ENCODE results near the gene FRMD3. TPM values are rescaled to one million over a fixed set of nuclear protein-coding genes. Genes with fewer than 3 reads are reported as not detected.
"Not testable (repeated sequence)": the region's sequence is repeated elsewhere in the genome, so short reads cannot be mapped to it uniquely, and the experiment has no call there.

The FRMD3 gene
- total RNA-seq, 2 donors from 2014 or later, result 0.38 to 0.46 TPM

GRCh38 chr9:83544002-83544698 is 5.9 kb upstream of the FRMD3 start:
- peaks cover 13% of the 10 kb centered on the region for H3K27me3 Mint-ChIP-seq (ENCODE audit: low read depth)
- peaks cover 1 to 6% of the 10 kb centered on the region in 2 donors for H3K9me3 Mint-ChIP-seq
- peaks cover 4 to 7% of the 10 kb centered on the region in 2 donors for H3K36me3 Mint-ChIP-seq (ENCODE audit: insufficient read depth in 2 of 2)
- H3K4me3 Mint-ChIP-seq, result no peak overlapping the region
- H3K4me1 Mint-ChIP-seq (ENCODE audit: low read depth), result no peaks in the 10 kb centered on the region
- ATAC-seq (replicated peaks in 1 of 2), result peak; percentile 61 to 70
- H3K27ac Mint-ChIP-seq, result no peak overlapping the region
- peak in 1 of 2 donors; percentile 4 for DNase-seq

- no peak overlapping the region for H3K27ac Mint-ChIP-seq
- ATAC-seq (replicated peaks in 1 of 2), result no peak
- H3K36me3 Mint-ChIP-seq (ENCODE audit: insufficient read depth in 2 of 2), result no peaks in the 10 kb centered on the region
- peak overlapping the region; percentile 60 to 69 for H3K4me3 Mint-ChIP-seq
- DNase-seq, result no peak
- H3K27me3 Mint-ChIP-seq (ENCODE audit: low read depth), result peaks cover 25% of the 10 kb centered on the region
- H3K9me3 Mint-ChIP-seq, result no peaks in the 10 kb centered on the region
- H3K4me1 Mint-ChIP-seq (ENCODE audit: low read depth), result no peaks in the 10 kb centered on the region
Observed at GRCh38 chr9:83538890-83539238, 663 bp upstream of the FRMD3 start.

GRCh38 chr9:83537331-83538171 is 650 bp downstream of the FRMD3 start:
- Mint-ChIP-seq H3K27me3 (ENCODE audit: low read depth) (peaks cover 25% of the 10 kb centered on the region), H3K27ac (no peak overlapping the region), H3K9me3 (no peaks in the 10 kb centered on the region), H3K36me3 (ENCODE audit: insufficient read depth in 2 of 2) (no peaks in the 10 kb centered on the region), H3K4me1 (ENCODE audit: low read depth) (no peaks in the 10 kb centered on the region), H3K4me3 (peak overlapping the region in 1 of 2 donors; percentile 33)
- DNase-seq (no peak), ATAC-seq (replicated peaks in 1 of 2) (no peak)

- Mint-ChIP-seq H3K9me3 (no peaks in the 10 kb centered on the region), H3K4me1 (ENCODE audit: low read depth) (no peaks in the 10 kb centered on the region), H3K27ac (no peak overlapping the region), H3K36me3 (ENCODE audit: insufficient read depth in 2 of 2) (no peaks in the 10 kb centered on the region), H3K27me3 (ENCODE audit: low read depth) (peaks cover 25% of the 10 kb centered on the region), H3K4me3 (no peak overlapping the region)
- no peak for DNase-seq
- ATAC-seq (replicated peaks in 1 of 2), result no peak
Observed at GRCh38 chr9:83536332-83536731, 1.9 kb downstream of the FRMD3 start.

- H3K4me1 Mint-ChIP-seq (ENCODE audit: low read depth), result no peaks in the 10 kb centered on the region
- ATAC-seq (replicated peaks in 1 of 2) (no peak), DNase-seq (no peak)
- H3K9me3 Mint-ChIP-seq, result no peaks in the 10 kb centered on the region
- no peaks in the 10 kb centered on the region for H3K36me3 Mint-ChIP-seq (ENCODE audit: insufficient read depth in 2 of 2)
- H3K27me3 Mint-ChIP-seq (ENCODE audit: low read depth), result peaks cover 25% of the 10 kb centered on the region
- no peak overlapping the region for H3K27ac Mint-ChIP-seq
- no peak overlapping the region for H3K4me3 Mint-ChIP-seq
Observed at GRCh38 chr9:83535736-83536135, 2.5 kb downstream of the FRMD3 start.

GRCh38 chr9:83533296-83533695 is 4.9 kb downstream of the FRMD3 start:
- Mint-ChIP-seq H3K27ac (no peak overlapping the region), H3K9me3 (peaks cover 0 to 3% of the 10 kb centered on the region in 2 donors), H3K27me3 (ENCODE audit: low read depth) (peaks cover 7% of the 10 kb centered on the region), H3K36me3 (ENCODE audit: insufficient read depth in 2 of 2) (peaks cover 0 to 3% of the 10 kb centered on the region in 2 donors), H3K4me1 (ENCODE audit: low read depth) (no peaks in the 10 kb centered on the region), H3K4me3 (no peak overlapping the region)
- ATAC-seq (replicated peaks in 1 of 2), result no peak
- DNase-seq, result no peak

GRCh38 chr9:83526901-83527300 is 11.3 kb downstream of the FRMD3 start:
- no peak for ATAC-seq (replicated peaks in 1 of 2)

GRCh38 chr9:83526211-83526610 is 12.0 kb downstream of the FRMD3 start:
- H3K9me3 Mint-ChIP-seq, result peaks cover 0 to 3% of the 10 kb centered on the region in 2 donors
- H3K4me1 Mint-ChIP-seq (ENCODE audit: low read depth), result no peaks in the 10 kb centered on the region
- no peak overlapping the region for H3K4me3 Mint-ChIP-seq
- DNase-seq (no peak), ATAC-seq (replicated peaks in 1 of 2) (no peak)
- H3K27me3 Mint-ChIP-seq (ENCODE audit: low read depth), result no peaks in the 10 kb centered on the region
- no peak overlapping the region for H3K27ac Mint-ChIP-seq
- peaks cover 0 to 3% of the 10 kb centered on the region in 2 donors for H3K36me3 Mint-ChIP-seq (ENCODE audit: insufficient read depth in 2 of 2)

More at GRCh38 chr9:83526901-83527300, 11.3 kb downstream of the FRMD3 start:
- H3K27me3 Mint-ChIP-seq (ENCODE audit: low read depth), result no peaks in the 10 kb centered on the region
- H3K9me3 Mint-ChIP-seq, result peaks cover 0 to 3% of the 10 kb centered on the region in 2 donors
- peaks cover 0 to 3% of the 10 kb centered on the region in 2 donors for H3K36me3 Mint-ChIP-seq (ENCODE audit: insufficient read depth in 2 of 2)
- H3K27ac Mint-ChIP-seq, result no peak overlapping the region
- no peaks in the 10 kb centered on the region for H3K4me1 Mint-ChIP-seq (ENCODE audit: low read depth)
- DNase-seq, result no peak
- H3K4me3 Mint-ChIP-seq, result no peak overlapping the region

- H3K27ac Mint-ChIP-seq, result no peak overlapping the region
- H3K36me3 Mint-ChIP-seq (ENCODE audit: insufficient read depth in 2 of 2), result no peaks in the 10 kb centered on the region
- H3K27me3 Mint-ChIP-seq (ENCODE audit: low read depth), result no peaks in the 10 kb centered on the region
- H3K9me3 Mint-ChIP-seq, result no peaks in the 10 kb centered on the region
- H3K4me1 Mint-ChIP-seq (ENCODE audit: low read depth), result no peaks in the 10 kb centered on the region
- DNase-seq, result no peak
- H3K4me3 Mint-ChIP-seq, result no peak overlapping the region
- no peak for ATAC-seq (replicated peaks in 1 of 2)
Observed at GRCh38 chr9:83523684-83524083, 14.5 kb downstream of the FRMD3 start.

- Mint-ChIP-seq H3K9me3 (no peaks in the 10 kb centered on the region), H3K27ac (no peak overlapping the region), H3K36me3 (ENCODE audit: insufficient read depth in 2 of 2) (no peaks in the 10 kb centered on the region), H3K27me3 (ENCODE audit: low read depth) (peaks cover 4% of the 10 kb centered on the region), H3K4me1 (ENCODE audit: low read depth) (no peaks in the 10 kb centered on the region), H3K4me3 (no peak overlapping the region)
- DNase-seq (no peak), ATAC-seq (replicated peaks in 1 of 2) (no peak)
Observed at GRCh38 chr9:83521411-83521810, 16.8 kb downstream of the FRMD3 start.

- Mint-ChIP-seq H3K27me3 (ENCODE audit: low read depth) (peaks cover 4% of the 10 kb centered on the region), H3K36me3 (ENCODE audit: insufficient read depth in 2 of 2) (no peaks in the 10 kb centered on the region), H3K4me3 (no peak overlapping the region), H3K4me1 (ENCODE audit: low read depth) (no peaks in the 10 kb centered on the region), H3K9me3 (no peaks in the 10 kb centered on the region), H3K27ac (no peak overlapping the region)
- ATAC-seq (replicated peaks in 1 of 2) (no peak), DNase-seq (no peak)
Observed at GRCh38 chr9:83521011-83521410, 17.2 kb downstream of the FRMD3 start.

- no peak for DNase-seq
- ATAC-seq (replicated peaks in 1 of 2), result no peak
- no peaks in the 10 kb centered on the region for H3K36me3 Mint-ChIP-seq (ENCODE audit: insufficient read depth in 2 of 2)
- no peak overlapping the region for H3K27ac Mint-ChIP-seq
- no peaks in the 10 kb centered on the region for H3K4me1 Mint-ChIP-seq (ENCODE audit: low read depth)
- H3K4me3 Mint-ChIP-seq, result no peak overlapping the region
- H3K27me3 Mint-ChIP-seq (ENCODE audit: low read depth), result peaks cover 6% of the 10 kb centered on the region
- no peaks in the 10 kb centered on the region for H3K9me3 Mint-ChIP-seq
Observed at GRCh38 chr9:83520292-83520691, 17.9 kb downstream of the FRMD3 start.

GRCh38 chr9:83517980-83518379 is 20.2 kb downstream of the FRMD3 start:
- not testable (repeated sequence) for H3K4me1 Mint-ChIP-seq (ENCODE audit: low read depth)

More at GRCh38 chr9:83517980-83518379, 20.2 kb downstream of the FRMD3 start:
- not testable (repeated sequence) for H3K9me3 Mint-ChIP-seq; H3K27ac Mint-ChIP-seq; DNase-seq; H3K4me3 Mint-ChIP-seq; H3K36me3 Mint-ChIP-seq (ENCODE audit: insufficient read depth in 2 of 2); ATAC-seq (replicated peaks in 1 of 2)
- H3K27me3 Mint-ChIP-seq (ENCODE audit: low read depth), result peaks cover 15% of the 10 kb centered on the region
